Endothelial cell (in vitro differentiated cells): ENCODE results near the gene CDHR2. TPM values are rescaled to one million over a fixed set of nuclear protein-coding genes. Genes with fewer than 3 reads are reported as not detected.
A peak's percentile ranks its signal among the peaks of the same experiment; 100 is the strongest.

Source experiments
- DNase-seq: peaks from one replicate; pipeline ENCODE4 v3.0.0; 2021; ENCODE audit warnings: low spot score
- H3K27ac Mint-ChIP-seq: one replicate; pipeline ENCODE4 v1.8.0; 2021; ENCODE audit warnings: mixed read lengths, inconsistent platforms; ENCODE audit not compliant: unreplicated experiment
- H3K27me3 Mint-ChIP-seq: one replicate; pipeline ENCODE4 v1.8.0; 2021; ENCODE audit warnings: mild to moderate bottlenecking, moderate library complexity, mixed read lengths, inconsistent platforms; ENCODE audit not compliant: unreplicated experiment
- H3K36me3 Mint-ChIP-seq: one replicate; pipeline ENCODE4 v1.8.0; 2021; ENCODE audit warnings: mild to moderate bottlenecking, low read depth, mixed read lengths, inconsistent platforms; ENCODE audit not compliant: unreplicated experiment
- H3K4me1 Mint-ChIP-seq: one replicate; pipeline ENCODE4 v1.8.0; 2021; ENCODE audit warnings: mild to moderate bottlenecking, mixed read lengths, inconsistent platforms; ENCODE audit not compliant: unreplicated experiment
- H3K4me3 Mint-ChIP-seq: one replicate; pipeline ENCODE4 v1.8.0; 2021; ENCODE audit warnings: mild to moderate bottlenecking, mixed read lengths, inconsistent platforms; ENCODE audit not compliant: unreplicated experiment
- H3K9me3 Mint-ChIP-seq: one replicate; pipeline ENCODE4 v1.8.0; 2021; ENCODE audit warnings: mixed read lengths, inconsistent platforms; ENCODE audit not compliant: unreplicated experiment
- CTCF ChIP-seq: fragments of 200-600 bp; sonication (generic); IDR thresholded peaks from one replicate; pipeline ENCODE4 v1.5.0; 2021; ENCODE audit warnings: antibody characterized with exemption; ENCODE audit not compliant: unreplicated experiment
- total RNA-seq: library from RNA; stranded (reverse); fragmentation: NEBNext Ultra II Directional; extraction: Animal tissue kit (Norgen Biotek cat#: 25700); gene quantifications from one replicate; pipeline ENCODE4 v1.2.1, GENCODE V29; 2021; ENCODE audit not compliant: unreplicated experiment

Gene CDHR2
- total RNA-seq, 1 donor from 2014 or later: 0.85 TPM

- no peak for DNase-seq
- Mint-ChIP-seq H3K27me3 (no peaks in the 10 kb centered on the region), H3K4me3 (no peak overlapping the region), H3K27ac (no peak overlapping the region), H3K4me1 (no peaks in the 10 kb centered on the region), H3K9me3 (no peaks in the 10 kb centered on the region), H3K36me3 (no peaks in the 10 kb centered on the region)
- no peak for TF ChIP-seq CTCF
Measured at GRCh38 chr5:176570044-176570443, 20.9 kb downstream of the CDHR2 start.

GRCh38 chr5:176573564-176574296 is 24.6 kb downstream of the CDHR2 start:
- no peaks in the 10 kb centered on the region for H3K4me1 Mint-ChIP-seq
- TF ChIP-seq CTCF: peak; percentile 73
- peak; percentile 81 for DNase-seq
- no peaks in the 10 kb centered on the region for H3K36me3 Mint-ChIP-seq
- peaks cover 2% of the 10 kb centered on the region for H3K27me3 Mint-ChIP-seq
- no peak overlapping the region for H3K27ac Mint-ChIP-seq
- H3K9me3 Mint-ChIP-seq: no peaks in the 10 kb centered on the region
- H3K4me3 Mint-ChIP-seq: no peak overlapping the region

GRCh38 chr5:176574297-176574591 is 25.1 kb downstream of the CDHR2 start:
- Mint-ChIP-seq H3K36me3 (no peaks in the 10 kb centered on the region), H3K4me1 (no peaks in the 10 kb centered on the region), H3K9me3 (no peaks in the 10 kb centered on the region), H3K27me3 (peaks cover 2% of the 10 kb centered on the region), H3K4me3 (no peak overlapping the region), H3K27ac (no peak overlapping the region)
- no peak for DNase-seq
- TF ChIP-seq CTCF: peak; percentile 22

- H3K27ac Mint-ChIP-seq: no peak overlapping the region
- no peak for DNase-seq
- no peaks in the 10 kb centered on the region for H3K36me3 Mint-ChIP-seq
- no peaks in the 10 kb centered on the region for H3K9me3 Mint-ChIP-seq
- TF ChIP-seq CTCF: no peak
- H3K4me1 Mint-ChIP-seq: no peaks in the 10 kb centered on the region
- peaks cover 2% of the 10 kb centered on the region for H3K27me3 Mint-ChIP-seq
- no peak overlapping the region for H3K4me3 Mint-ChIP-seq
Measured at GRCh38 chr5:176575066-176575465, 25.9 kb downstream of the CDHR2 start.

GRCh38 chr5:176575488-176576422 is 26.6 kb downstream of the CDHR2 start:
- Mint-ChIP-seq H3K36me3 (no peaks in the 10 kb centered on the region), H3K27ac (no peak overlapping the region), H3K9me3 (no peaks in the 10 kb centered on the region), H3K4me1 (no peaks in the 10 kb centered on the region), H3K4me3 (no peak overlapping the region), H3K27me3 (peaks cover 2% of the 10 kb centered on the region)
- no peak for TF ChIP-seq CTCF
- no peak for DNase-seq
